SH-SY5Y (cell line): ENCODE data around the gene PSTPIP1.

Experiments
- GATA2 ChIP-seq: IDR thresholded peaks from 2 replicates; pipeline ENCODE4 v1.6.1; 2011; ENCODE audit warnings: mild to moderate bottlenecking, low read depth, low read length
- GATA3 ChIP-seq: IDR thresholded peaks from 2 replicates; pipeline ENCODE4 v1.6.1; 2011; ENCODE audit warnings: low read depth, mild to moderate bottlenecking, low read length, moderate library complexity

DNA sequence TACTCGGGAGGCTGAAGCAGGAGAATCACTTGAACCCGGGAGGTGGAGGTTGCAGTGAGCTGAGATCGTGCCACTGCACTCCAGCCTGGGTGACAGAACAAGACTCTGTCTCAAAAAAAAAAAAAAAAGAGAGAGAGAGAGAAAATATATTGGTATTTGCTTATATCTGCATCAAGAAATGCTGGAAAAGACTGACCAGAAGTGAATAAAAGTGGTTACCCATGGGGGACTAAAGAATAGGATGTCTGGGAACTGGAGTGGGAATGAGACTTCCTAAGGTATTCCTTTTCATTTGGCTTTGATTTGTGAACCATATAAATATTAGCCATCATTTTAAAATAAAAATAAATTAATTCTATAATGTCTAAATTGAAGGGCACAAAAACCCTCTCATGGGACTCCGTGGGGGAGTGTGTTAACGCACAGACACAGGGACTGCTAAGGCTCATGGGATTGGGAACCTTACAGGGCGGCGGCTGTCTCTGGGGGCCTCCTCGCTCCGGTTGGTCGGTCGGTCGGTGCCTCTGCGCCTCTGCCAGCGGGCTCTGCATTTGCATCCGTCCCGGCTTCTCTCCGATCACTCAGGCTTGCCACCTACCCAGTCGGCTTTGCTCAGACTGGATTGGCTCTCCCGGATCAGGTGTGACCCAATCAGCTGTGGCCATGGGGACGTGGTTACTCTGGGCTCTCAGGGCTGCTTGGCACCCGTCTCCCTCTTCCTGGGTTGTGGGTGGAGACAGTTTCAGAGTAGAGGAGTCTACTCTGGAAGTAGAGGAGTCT lies 88.6 kb downstream of the PSTPIP1 start:
- TF ChIP-seq GATA2 (no peak), GATA3 (no peak)
